Esophagus mucosa (tissue), 1 donor: ENCODE data around the gene PLXNA4. TPM values are rescaled to one million over a fixed set of nuclear protein-coding genes. Genes with fewer than 3 reads are reported as not detected.

ENCODE experiments used
- ATAC-seq: fragments of 200-7000 bp; cut with Tn5 transposase; one replicate; pipeline ENCODE4 v1.9.1; 2020
- total RNA-seq: library from RNA; stranded (reverse); gene quantifications from one replicate; pipeline ENCODE4 v1.2.4, GENCODE V29; 2023
- donor health status: DM: yes; HTN: yes; CAD: no.

PLXNA4 gene
- total RNA-seq, 1 donor from 2014 or later: 1.1 TPM

DNA sequence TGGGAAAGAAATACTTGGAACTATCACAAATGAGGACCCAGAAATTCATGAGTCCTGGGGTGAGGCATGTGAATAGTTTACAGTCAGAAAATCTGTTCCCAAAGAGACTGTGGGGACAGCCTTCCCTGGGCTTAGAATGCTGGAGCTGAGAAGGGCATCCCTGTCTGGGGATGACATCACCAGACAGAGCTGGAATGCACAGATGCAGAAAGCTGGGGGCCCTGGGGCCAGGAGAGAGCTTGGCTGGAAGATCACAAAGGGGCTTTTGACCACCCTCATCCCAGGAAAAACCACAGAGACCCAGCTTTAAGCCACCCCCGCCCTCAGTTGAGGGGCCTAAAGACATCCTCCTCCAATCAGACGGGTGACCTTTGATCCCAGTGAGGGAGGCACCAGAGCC lies 264.5 kb downstream of the PLXNA4 start:
- ATAC-seq: no peak

DNA sequence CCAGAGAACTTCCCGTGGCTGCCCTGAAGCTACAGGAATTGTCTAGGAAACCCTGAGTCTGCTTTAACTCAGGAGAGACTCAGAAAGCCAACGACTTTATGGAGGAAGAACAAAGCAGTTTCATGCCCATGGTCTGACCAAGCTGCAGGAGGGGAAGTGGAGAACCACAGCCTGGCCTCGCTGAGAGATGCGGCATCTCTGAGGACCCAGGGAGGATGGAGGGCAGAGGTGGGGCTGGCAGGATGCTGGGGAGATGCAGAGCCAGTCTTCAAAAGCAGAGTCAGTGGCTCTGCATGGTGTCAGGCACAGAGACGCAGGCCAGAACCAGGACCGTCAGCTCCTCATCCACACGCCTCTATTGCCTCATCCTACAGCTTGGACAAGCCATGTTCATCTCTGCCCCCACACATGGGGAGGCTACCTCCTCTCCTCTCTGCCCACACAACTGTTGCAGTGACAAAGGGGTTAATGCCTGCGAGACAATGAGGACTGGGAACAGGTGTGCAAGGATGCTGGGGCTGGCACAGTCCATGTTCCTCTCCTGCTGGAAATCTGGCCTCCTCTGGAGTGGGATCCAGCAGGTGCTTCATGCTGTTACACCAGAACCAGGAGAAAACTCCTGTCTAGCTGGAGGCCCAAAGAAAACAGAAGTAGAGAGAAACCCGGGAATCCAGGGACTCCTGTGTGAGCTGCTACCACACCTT lies 267.0 kb downstream of the PLXNA4 start:
- no peak for ATAC-seq

GRCh38 chr7:132307465-132307864 lies 268.8 kb downstream of the PLXNA4 start:
- ATAC-seq: no peak

DNA sequence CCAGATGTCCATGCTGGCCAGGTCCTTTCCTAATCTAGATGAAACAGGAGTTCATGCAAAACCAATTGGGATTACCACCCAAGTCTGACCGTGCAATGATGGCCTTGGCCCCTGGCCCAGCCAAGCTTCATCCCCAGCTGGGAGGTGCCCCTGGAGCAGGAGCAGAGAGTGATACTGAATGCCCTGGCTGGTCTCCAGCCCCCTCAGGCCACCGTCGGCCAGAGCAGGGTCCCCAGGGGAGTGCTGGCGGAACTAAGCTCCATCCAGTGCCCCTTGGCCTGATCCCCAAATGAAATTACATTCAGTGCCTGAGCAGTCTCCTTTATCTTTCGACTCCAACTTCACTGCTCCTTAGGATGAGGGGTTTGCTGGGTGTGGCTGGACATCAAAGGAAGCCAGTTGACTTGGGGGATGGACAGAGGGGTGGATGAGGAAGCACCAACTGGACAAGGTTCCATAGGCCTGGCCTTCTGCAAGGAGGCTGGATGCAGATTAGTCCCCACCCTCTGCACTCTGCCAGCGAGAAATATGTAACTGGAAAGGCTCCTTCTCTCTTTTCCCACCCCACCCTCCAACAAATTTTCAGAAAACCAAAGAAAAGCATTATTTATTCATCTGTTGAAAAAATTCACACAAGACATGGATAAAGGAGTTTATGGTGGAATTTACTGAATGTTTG lies 275.5 kb downstream of the PLXNA4 start:
- no peak for ATAC-seq

- ATAC-seq: no peak
These were observed 277.5 kb downstream of the PLXNA4 start for GRCh38 chr7:132298790-132299189.

DNA sequence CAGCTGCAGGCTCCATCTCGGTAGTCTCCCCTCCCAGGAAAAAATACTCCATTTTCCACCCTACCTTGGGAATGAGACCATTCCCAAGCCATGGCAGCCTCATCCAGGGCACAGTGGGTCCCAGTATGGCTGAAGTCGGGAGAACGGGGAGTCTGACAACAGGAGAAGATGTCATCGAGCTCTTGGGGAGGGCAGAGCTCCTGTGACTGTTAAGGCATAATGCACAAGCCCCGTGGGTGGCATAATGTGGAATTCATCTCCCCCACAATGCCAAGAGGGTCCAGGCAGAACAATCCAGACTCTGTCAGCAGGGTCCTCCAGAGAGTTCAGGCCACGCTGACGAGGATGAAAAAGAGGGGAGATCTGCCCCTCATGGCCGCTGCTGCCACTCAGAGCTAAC lies 279.4 kb downstream of the PLXNA4 start:
- ATAC-seq: no peak

- ATAC-seq: peak; percentile 31
These were observed 281.1 kb downstream of the PLXNA4 start for GRCh38 chr7:132295175-132295574.

GRCh38 chr7:132292803-132293202 lies 283.5 kb downstream of the PLXNA4 start:
- ATAC-seq: no peak

- no peak for ATAC-seq
These were observed 284.8 kb downstream of the PLXNA4 start for GRCh38 chr7:132291481-132291880.

DNA sequence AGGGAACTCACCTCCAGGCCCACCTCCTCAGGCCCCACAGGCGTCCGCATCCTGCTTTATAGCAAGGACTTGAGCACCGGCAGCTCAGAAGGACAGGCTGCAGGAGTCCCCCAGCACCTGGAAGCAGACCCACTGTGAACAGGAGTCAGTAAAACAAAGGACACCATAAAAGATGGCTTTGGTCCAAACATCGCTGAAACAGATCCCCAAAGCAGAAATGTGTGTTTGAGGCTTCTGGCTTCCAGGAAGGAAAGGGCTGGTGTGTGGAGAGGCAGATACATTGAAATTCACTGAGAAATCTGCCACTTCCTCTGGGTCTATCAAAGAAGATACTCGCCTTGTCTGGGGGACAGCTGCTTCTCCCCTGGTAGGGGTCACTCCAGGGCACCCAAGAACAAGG lies 286.2 kb downstream of the PLXNA4 start:
- ATAC-seq: no peak

DNA sequence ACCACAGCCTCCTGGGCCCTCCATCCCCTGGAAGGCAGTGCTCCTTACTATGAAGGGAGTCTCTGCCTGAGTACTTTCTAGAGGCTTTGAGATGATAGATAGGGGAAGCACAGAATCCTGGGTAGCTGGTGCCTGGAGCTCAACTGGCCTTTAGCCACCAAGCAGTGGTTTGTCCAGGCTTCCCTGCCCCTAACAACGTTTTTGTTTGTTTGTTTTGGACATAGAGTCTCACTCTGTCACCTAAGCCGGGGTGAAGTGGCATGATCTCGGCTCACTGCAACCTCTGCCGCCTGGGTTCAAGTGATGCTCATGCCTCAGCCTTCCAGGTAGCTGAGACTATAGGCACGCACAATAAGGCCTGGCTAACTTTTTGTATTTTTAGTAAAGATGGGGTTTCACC lies 289.4 kb downstream of the PLXNA4 start:
- ATAC-seq: no peak

DNA sequence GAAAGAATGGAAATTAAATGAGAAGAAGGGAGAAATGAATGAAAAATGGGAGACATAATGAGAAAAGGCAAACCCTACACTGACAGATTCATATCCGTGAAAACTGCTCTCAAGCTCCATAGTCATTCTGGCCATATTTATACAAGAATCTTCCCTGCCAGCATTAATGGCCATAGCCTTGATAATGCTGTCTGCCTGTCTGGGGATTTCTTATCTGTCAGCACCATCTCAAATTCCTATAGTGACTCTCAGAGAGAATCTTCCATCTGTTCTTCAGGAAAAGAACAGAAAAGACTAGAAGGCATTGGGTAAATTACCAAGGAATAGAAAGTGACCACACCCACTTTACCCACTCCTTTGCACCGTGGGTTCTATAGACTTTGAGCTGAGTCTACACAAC lies 295.9 kb downstream of the PLXNA4 start:
- ATAC-seq: no peak

DNA sequence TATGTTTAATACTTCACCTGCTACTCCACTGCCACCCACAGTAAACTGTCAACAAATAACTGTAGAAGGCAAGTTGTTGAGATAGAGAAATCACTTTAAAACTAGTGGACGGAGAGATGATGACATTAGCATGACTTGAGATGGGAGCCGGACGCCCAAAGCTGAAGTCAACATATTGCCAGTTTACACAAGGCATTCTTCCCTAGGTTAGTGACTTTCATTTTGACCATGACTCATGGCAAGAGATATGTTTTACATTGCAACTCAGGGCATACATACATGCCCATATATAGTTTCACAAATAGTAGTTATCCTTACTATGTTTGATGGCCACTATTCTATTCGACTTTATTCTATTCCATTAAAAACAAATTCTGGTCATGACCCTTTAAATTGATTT lies 296.6 kb downstream of the PLXNA4 start:
- ATAC-seq: no peak

- no peak for ATAC-seq
These were observed 299.1 kb downstream of the PLXNA4 start for GRCh38 chr7:132276976-132277725.

DNA sequence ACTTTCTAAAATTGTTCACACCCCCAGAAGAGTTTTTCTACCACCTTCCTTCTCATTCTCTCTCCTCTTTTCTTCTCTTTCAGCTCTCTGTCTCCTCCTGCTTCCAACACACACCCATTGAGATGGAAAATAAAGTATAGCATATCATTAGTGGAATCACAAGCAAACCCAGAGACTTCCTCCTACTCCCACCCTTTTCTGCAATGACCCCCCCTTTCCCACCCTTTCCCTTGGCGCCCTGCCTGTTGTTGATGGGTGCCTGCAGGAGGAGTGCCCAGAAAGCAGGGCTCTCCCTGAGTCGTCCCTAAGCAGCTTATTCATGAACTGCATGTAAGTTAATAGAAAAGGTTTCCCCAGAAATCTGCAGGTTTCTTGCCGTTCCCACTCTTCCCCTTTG lies 300.0 kb downstream of the PLXNA4 start:
- ATAC-seq: no peak

GRCh38 chr7:132275416-132276233 lies 300.6 kb downstream of the PLXNA4 start:
- ATAC-seq: no peak

- ATAC-seq: no peak
These were observed 303.4 kb downstream of the PLXNA4 start for GRCh38 chr7:132272763-132273371.

GRCh38 chr7:132270517-132270916 lies 305.8 kb downstream of the PLXNA4 start:
- ATAC-seq: no peak

DNA sequence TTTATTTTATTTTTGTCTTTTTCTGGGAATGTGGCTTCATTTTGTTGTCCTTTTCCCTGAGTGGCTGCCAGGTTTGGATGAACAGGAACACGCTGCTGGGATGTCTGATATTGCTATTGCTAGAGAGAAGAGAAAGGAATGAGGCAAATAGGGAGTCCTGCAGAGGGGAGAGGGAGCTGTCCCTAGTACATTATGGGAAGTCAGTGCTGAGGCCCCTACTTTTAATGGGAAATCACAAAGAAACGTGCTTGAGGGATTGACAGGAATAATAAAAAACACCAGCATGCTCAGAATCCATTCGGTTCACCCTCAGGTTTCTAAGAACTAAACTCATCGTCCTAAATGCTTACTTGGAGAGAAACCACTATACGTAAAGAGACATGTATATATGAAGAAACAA lies 306.6 kb downstream of the PLXNA4 start:
- ATAC-seq: no peak

DNA sequence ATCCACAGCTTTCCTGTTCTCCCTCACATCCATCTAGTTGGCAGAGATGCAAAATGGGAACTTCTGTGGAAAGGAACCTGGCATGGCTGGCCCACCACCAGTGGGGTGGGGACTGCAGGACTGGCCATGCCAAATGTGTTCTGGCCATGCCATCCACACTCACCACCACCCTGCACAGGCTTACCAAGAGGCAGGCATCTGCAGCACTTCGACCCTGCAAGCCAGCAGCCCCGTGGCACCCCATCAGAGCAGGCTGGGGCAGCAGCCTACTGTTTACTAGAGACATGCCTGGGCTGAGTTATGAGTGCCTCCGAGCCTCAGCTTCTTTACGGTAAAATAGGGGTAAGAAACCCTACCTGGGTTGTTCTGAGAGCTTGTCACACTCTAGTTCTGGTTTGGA lies 313.1 kb downstream of the PLXNA4 start:
- ATAC-seq: no peak

GRCh38 chr7:132262160-132262470 lies 314.2 kb downstream of the PLXNA4 start:
- ATAC-seq: no peak

- ATAC-seq: no peak
These were observed 314.7 kb downstream of the PLXNA4 start for GRCh38 chr7:132261327-132262159.
